Activated CD8-positive, alpha-beta memory T cell treated with anti-CD3 and anti-CD28 coated beads for 48 hours (primary cell): Measurements from ENCODE around the gene DENND1B.
"Not testable (repeated sequence)": the region's sequence is repeated elsewhere in the genome, so short reads cannot be mapped to it uniquely, and the experiment has no call there.

ENCODE experiments used
- DNase-seq, 3 experiments: peaks; one replicate each; pipeline ENCODE4 v3.0.0-alpha.2; 2020; ENCODE audit warnings: low read depth in 2 of 3, low spot score in 2 of 3

Gene DENND1B

GRCh38 chr1:197750366-197750765, 24.9 kb downstream of the DENND1B start:
- DNase-seq, result no peak

GRCh38 chr1:197745911-197746310, 29.4 kb downstream of the DENND1B start:
- no peak for DNase-seq

- DNase-seq, result no peak
Measured at GRCh38 chr1:197744979-197745378, 30.3 kb downstream of the DENND1B start.

GRCh38 chr1:197743578-197743977, 31.7 kb downstream of the DENND1B start:
- DNase-seq, result no peak

GRCh38 chr1:197740992-197741391, 34.3 kb downstream of the DENND1B start:
- DNase-seq, result no peak

GRCh38 chr1:197738927-197739326, 36.4 kb downstream of the DENND1B start:
- no peak for DNase-seq

- no peak for DNase-seq
Measured at GRCh38 chr1:197737916-197738315, 37.4 kb downstream of the DENND1B start.

- no peak for DNase-seq
Measured at GRCh38 chr1:197736685-197737084, 38.6 kb downstream of the DENND1B start.

- no peak for DNase-seq
Measured at GRCh38 chr1:197735461-197735860, 39.8 kb downstream of the DENND1B start.

GRCh38 chr1:197733324-197733723, 42.0 kb downstream of the DENND1B start:
- no peak for DNase-seq

- DNase-seq, result no peak
Measured at GRCh38 chr1:197732187-197732586, 43.1 kb downstream of the DENND1B start.

- no peak for DNase-seq
Measured at GRCh38 chr1:197731449-197731848, 43.8 kb downstream of the DENND1B start.

- no peak for DNase-seq
Measured at GRCh38 chr1:197725976-197726375, 49.3 kb downstream of the DENND1B start.

GRCh38 chr1:197725044-197725443, 50.2 kb downstream of the DENND1B start:
- DNase-seq, result no peak

- no peak for DNase-seq
Measured at GRCh38 chr1:197715806-197716205, 59.5 kb downstream of the DENND1B start.

- no peak for DNase-seq
Measured at GRCh38 chr1:197706601-197707000, 68.7 kb downstream of the DENND1B start.

- no peak for DNase-seq
Measured at GRCh38 chr1:197705941-197706340, 69.3 kb downstream of the DENND1B start.

GRCh38 chr1:197700688-197701087, 74.6 kb downstream of the DENND1B start:
- not testable (repeated sequence) for DNase-seq

- DNase-seq, result no peak
Measured at GRCh38 chr1:197696372-197696771, 78.9 kb downstream of the DENND1B start.

GRCh38 chr1:197695961-197696360, 79.3 kb downstream of the DENND1B start:
- DNase-seq, result no peak

GRCh38 chr1:197692965-197693364, 82.3 kb downstream of the DENND1B start:
- no peak for DNase-seq

- DNase-seq, result no peak
Measured at GRCh38 chr1:197691816-197692215, 83.5 kb downstream of the DENND1B start.

- no peak for DNase-seq
Measured at GRCh38 chr1:197690074-197690473, 85.2 kb downstream of the DENND1B start.

- DNase-seq, result no peak
Measured at GRCh38 chr1:197688233-197688632, 87.0 kb downstream of the DENND1B start.
